LNCAP (cell line): ENCODE measurements around the gene SF3B2.
A peak's percentile ranks its signal among the peaks of the same experiment; 100 is the strongest.

Source experiments
- CTCF ChIP-seq: fragments of 450-650 bp; IDR thresholded peaks from 2 replicates; pipeline ENCODE4 v1.5.1; 2017; ENCODE audit warnings: mild to moderate bottlenecking

Gene SF3B2

GRCh38 chr11:66051766-66052663 is at the start of gene SF3B2:
Gene SF3B2, plus strand, starts transcription at chr11:66052364. Its CDS starts 21 bp downstream, at chr11:66052385.
- TF ChIP-seq CTCF, result no peak

- peak; percentile 42; the same call in 1 of the 2 replicates for TF ChIP-seq CTCF
Measured at GRCh38 chr11:66002648-66003225, 49.4 kb upstream of the SF3B2 start.

- TF ChIP-seq CTCF, result no peak
Measured at GRCh38 chr11:66003291-66003690, 48.9 kb upstream of the SF3B2 start.

- no peak for TF ChIP-seq CTCF
Measured at GRCh38 chr11:66004186-66004585, 48.0 kb upstream of the SF3B2 start.

GRCh38 chr11:66006134-66006890 is 45.9 kb upstream of the SF3B2 start:
- no peak for TF ChIP-seq CTCF

- TF ChIP-seq CTCF, result no peak
Measured at GRCh38 chr11:66006891-66007176, 45.3 kb upstream of the SF3B2 start.

GRCh38 chr11:66007201-66007634 is 44.9 kb upstream of the SF3B2 start:
- TF ChIP-seq CTCF, result no peak
